H4 (cell line): ENCODE results near the gene CCL3. TPM values are rescaled to one million over a fixed set of nuclear protein-coding genes. Genes with fewer than 3 reads are reported as not detected.
"Not testable (repeated sequence)": the region's sequence is repeated elsewhere in the genome, so short reads cannot be mapped to it uniquely, and the experiment has no call there.

Source experiments
- DNase-seq: peaks from one replicate; pipeline ENCODE4 v3.0.0-alpha.2; 2015; ENCODE audit warnings: low spot score
- total RNA-seq: library from RNA; depleted of rRNA; stranded (reverse); fragments of >200 nt; shearing (Covaris generic); gene quantifications from 2 replicates; pipeline ENCODE4 v1.2.3, GENCODE V29; 2014; rRNA removed

Gene CCL3
- not detected in 2 replicates for total RNA-seq

DNA sequence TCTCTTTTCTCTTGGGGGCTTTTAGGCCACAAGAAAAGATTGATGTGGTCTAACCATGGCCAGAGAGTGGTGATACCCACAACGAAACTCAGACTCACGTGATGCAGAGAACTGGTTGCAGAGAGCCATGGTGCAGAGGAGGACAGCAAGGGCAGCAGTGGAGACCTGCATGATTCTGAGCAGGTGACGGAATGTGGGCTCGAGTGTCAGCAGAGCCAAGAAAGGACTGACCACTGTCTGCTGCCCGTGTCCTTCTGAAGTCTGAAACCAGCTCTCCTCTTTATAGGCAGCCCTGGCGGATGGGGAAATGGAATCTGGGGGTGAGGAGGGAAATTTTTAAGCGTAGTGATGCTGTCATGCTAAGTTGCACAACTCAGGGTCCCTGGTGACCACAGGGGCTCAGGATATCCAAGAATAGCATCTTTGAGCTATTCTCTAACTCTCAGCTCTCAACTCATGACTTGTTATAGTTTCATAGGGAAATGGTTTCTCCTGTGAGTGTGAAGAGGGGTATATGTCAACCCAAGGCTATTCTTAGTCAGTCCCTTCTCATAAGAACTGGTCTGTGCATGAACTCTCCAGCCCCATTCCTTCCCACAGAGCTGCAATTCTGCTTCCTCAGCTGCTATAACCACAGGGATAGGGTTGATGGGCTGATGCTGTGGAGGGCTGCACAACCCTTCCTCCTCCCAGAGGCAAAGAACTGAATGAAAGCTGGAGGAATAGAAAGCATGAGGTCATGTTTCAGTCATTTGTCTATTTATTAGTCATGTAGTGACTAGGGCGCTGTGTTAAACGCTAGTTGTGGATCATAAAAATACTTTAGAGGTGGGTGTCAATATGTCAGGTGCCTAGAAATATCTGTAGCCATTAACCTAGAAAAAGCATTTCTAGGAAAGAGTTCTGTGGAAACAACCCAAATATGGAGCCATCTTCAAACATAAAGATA, at the start of gene CCL3:
TSS of gene CCL3 (minus strand) at position 256 of the 949 bp plus-strand sequence. CDS start at position 171, 85 bp downstream.
- no peak for DNase-seq

DNA sequence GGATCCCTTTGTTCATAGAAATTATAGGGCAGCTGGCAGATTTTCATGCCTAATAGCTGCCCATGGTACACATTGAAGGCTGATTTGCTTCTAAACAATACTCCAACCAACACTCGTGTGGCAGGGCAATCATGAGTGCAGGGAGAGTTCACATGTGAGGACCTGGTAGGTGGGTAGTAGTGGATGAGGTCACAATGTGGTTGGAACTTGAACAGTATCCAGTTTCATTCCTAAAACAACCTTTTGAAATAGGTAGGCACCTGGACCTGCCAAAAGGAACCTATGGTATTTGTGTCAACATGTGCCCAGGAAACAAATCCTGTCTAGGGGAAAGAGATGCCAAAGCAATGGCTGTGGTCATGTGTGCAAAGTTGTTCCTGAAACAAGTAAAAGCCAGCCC, 46.5 kb upstream of the CCL3 start:
- no peak for DNase-seq

DNA sequence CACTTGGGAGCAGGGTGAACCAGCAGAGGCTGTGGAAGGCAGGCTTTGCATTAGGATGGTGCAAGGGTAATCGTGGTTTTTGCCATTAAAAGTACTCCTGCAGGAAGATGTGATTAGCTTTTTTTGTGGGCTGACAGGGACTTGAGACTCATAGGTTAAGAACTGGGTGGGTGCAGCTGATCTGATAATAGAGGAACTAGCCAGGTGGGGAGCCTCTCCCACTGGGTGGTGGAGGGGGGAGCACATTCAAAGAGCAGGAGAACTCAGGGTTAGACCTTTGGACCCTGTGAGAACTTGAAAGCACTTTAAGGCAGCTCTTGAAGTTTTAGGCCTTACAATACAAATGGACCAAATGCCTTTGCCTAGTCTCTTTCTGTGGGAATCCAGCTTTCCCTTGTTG, 46.1 kb upstream of the CCL3 start:
- DNase-seq = no peak

DNA sequence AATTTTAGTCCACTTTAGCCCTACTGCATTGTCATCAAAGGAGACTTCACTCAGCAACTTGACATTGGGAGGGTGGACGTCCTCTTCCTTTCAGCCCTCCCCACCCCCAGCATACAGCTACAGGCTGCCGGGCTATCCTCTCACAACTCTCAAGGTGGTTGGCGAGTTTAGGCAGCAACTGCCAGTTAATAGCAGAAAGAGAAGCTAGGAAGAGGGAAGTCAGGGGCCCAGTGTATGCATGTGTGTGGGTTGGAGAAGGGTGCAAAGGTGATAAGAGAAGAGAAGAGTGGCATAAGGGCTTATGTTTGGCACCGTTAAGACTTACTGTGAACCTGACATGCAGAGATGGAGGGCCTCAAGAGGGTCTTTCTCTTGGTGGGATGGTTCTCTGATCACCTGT, 45.5 kb upstream of the CCL3 start:
- no peak for DNase-seq

DNA sequence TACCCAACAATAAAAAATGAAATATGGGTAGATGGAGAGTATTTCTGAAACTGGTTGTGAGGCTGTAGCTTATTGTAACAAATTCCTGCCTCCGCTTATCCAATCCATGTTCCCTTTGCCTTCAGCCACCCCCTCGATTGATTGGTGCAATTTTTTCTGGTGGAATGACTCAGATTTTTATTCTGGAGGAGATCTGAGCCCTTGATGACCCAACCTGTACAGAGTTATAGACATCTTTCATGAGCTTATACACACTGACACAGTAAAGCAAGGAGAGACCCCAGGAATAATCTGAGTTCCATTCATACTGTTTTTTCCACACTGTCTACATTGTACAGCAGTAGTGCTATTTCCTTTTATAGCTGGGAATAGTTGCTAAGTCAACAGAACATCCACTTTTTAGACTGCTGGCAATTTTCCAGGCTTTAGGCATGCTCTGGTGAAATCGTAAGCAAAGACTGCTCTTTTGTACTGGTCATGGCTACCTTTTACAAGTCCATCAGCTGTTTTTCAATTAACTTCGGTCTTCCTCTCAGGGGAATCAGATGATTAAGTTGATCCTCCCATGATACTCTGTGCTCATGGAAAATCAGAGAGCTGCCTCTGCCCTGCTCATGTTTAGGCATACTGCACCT, 43.8 kb upstream of the CCL3 start:
- no peak for DNase-seq

DNA sequence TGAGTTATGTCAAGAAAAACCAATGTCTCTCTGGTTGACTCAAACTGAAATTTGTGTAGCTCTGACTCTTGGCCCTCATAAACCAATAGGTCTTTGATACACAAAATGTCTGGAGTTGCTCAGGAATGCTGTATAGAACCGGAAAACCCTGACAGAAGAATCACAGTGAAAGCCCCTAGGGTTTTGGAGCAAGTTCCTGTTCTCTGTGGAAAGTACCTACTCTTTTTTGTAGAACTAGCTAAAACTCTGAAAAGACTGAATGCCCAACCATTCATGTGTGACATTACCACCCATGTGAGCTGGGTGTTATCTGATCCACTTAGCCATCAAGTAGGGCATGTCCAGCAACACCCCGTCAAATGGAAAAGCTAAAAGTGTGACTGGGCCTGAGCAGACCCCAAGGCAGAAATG, 42.5 kb upstream of the CCL3 start:
- DNase-seq = no peak

DNA sequence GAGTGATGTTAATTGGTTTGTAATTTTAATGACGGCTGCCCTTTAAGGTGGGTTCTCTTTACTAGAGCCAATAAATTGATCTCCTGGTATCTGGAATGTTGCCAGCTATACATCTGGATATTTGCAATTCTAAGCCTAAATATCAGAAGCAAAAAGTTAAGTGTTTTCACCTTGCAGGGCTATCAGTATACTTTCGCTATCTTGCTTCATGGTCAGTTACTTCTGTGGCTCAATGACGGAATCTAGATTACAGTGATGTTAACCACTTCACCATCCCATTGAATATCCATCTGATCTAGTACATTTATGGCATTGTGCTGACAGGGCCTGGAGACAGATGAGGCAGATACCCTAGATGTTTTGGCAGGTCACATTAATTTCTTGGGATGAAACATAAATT, 42.0 kb upstream of the CCL3 start:
- no peak for DNase-seq

DNA sequence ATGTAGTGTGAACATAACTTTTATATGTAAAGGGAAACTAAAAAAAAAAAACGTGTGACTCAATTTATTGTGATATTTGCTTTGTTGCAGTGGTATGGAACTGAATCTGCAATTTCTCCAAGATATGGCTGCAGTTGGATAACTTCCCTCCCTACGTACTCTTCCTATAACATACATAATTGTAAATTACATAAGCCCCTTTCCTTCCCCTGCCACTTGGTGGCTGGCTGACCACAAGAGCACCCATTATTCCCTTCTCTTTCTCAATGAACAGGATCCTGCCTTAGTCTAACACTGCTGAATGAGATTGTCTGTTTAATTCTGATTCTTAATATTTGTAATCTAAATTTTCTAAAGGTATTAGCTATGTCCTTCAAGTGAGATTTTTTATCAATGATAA, 41.5 kb upstream of the CCL3 start:
- no peak for DNase-seq

DNA sequence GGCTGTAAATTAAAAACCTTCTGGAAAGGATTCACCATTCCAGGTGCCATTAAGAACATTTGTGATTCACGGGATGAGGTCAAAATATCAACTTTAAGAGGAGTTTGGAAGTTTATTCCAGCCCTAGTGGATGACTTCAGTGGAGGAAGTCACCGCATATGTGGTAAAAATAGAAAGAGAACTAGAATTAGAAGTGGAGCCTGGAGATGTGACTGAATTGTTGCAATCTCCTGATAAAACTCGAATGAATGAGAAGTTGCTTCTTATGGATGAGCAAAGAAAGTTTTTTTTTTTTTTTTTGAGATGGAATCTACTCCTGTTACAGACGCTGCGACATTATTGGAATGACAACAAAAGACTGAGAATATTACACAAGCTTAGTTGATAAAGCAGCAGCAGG, 40.4 kb upstream of the CCL3 start:
- no peak for DNase-seq

DNA sequence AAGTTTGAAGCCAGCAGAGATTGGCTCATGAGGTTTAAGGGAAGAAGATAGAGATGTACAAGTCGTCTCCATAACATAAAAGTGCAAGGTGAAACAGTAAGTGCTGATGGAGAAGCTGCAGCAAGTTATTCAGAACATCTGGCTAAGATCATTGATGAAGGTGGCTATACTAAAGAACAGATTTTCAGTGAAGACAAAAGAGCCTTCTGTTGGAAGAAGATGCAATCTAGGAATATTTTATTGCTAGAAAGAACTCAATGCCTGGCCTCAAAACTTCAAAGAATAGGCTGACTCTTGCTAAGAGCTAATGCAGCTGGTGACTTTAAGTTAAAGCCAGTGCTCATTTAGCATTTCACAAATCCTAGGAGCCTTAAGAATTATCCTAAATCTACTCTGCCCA, 39.7 kb upstream of the CCL3 start:
- no peak for DNase-seq

DNA sequence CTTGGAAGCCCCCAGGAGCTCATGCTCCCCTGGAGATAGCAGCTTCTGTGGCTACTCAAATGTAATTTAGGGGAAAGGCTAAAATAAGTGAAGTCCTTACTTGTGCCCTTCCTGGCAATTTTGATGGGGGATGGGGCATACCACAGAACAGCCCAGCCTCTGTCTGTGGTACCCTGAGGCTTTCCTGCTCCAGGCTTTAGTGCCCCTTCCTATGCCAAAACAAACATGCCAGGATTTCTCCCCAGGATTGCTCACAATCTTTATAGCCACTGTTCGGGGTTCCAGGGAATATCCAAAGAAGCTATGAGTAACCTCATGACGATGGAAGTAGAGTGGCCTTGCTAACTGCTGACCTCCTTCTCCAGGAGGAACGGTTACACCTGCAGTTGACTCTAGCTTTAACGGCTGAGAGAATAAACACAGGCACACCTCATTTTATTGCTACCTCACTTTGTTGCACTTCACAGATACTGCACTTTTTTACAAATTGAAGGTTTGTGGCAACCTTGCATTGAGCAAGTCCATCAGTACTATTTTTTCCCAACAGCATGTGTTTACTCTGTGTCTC, 38.6 kb upstream of the CCL3 start:
- no peak for DNase-seq

DNA sequence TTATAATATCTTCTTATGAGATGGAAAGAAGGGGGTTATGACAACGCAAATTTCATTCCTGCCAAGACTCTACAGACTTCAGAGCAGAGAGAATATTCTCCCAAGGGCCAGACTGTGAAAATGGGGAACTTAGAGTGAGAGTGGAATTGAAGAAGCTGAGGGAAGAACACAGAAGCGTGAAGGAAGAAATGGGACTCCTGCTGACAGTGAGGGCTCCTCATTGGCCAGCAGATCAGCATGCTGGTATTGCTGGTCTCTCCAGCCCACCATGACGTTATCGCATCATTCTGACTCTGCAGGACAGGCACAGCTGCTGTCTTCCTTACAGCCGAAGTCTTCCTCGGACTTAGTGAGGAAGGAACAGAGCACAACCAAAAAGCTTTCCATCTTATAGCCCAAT, 38.0 kb upstream of the CCL3 start:
- DNase-seq = no peak

DNA sequence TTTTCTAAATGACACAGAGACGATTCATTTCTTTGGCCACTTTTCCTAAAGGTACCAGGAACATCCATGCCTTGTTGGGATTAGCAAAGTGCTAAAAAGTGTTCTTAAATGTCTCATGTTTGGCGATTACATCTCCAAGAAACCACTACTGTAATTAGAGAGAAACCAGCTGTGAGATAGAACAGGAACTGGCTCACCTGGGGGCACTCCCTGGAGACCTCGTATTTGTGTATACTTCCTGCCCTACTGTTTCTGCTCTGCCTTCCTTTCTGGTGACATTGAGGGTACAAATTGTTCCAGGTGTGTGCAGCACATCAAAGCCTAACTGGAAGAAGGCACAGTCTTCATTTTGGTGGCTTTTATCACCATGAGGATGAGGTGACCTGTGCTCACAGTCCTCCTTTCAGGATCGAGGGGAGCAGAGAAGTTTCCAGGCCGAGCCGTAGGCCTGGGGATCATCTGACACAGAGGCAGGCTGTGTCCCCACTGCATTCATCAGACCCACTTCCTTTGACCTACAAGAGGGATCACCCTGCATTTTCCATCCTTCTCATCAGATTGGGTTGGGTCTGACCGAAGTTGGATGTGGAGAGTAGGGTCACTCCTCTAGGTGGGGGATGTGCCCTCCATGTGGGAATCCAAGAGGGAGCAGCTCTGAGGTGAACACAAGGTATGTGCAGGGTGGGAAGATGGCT, 37.4 kb upstream of the CCL3 start:
- DNase-seq = no peak

DNA sequence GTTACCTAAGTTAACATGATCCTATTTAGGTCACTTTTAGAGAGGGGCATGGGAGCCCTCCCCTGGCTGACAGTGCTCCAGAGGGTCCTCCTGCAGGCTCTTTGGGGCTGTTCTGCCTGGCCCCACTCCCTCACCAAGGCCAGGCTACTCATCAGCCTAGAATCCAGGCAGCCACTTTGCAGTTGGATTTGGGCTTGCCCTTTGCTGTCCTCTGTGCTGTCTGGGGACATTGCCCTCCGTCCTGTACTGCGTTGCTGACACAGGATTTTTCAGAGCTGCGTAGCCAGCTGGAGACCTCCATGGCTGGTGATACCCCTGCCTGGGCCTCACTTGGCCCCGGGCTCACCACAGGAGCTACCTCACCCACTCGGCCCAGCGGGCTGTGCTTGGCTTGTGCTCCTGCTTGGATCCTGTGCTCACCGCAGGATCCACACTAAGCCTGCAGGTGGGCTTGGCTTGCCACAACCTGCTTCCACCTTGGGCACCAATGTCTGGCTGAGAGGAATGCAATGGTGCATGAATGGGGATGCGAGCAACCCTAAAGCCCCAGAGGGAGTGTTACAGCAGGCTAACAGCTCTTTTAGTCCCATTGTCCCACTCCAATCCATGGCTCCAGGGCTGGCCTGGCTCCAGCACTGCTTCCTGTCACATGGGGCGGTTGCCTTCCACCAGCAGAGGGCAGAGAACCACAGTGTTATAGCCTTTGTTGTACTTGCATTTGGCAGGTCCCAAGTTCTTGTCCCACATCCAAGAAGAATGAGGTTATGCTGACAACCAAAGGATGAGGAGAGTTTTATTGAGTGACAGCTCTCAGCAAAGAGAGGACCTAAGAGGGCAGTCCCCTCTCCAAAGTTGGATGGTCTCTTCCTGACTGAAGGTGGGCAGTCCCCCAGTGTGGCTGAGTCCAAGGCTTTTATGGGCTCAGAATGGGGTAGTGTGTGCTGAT, 35.2 kb upstream of the CCL3 start:
- DNase-seq = no peak

DNA sequence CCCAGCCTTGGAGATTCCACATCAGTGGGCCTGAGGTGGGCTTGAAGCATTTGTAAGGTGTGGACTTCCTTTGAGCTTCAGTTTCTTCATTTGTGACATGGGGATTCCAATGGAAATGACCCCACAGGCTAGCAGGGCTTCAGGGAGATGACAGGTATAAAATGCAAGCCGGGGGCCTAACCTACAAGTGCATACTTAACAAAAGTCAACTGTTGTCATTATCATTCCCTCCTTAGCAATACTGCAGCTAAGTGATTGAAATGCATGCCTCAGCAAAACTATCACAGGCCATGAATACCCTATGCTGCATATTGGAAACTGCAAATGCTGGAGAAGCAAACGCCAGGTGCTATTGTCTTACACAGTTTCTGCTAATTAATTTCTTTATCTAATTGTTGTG, 33.5 kb upstream of the CCL3 start:
- DNase-seq = no peak

DNA sequence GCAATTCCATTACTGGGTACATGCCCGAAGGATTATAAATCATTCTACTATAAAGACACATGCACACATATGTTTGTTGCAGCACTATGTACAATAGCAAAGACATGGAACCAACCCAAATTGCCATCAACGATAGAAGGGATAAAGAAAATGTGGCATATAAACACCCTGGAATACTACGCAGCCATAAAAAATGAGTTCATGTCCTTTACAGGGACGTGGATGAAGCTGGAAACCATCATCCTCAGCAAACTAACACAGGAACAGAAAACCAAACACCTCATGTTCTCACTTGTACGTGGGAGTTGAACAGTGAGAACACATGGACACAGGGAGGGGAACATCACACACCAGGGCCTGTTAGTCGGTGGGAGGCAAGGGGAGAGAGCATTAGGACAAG, 31.2 kb upstream of the CCL3 start:
- not testable (repeated sequence) for DNase-seq

DNA sequence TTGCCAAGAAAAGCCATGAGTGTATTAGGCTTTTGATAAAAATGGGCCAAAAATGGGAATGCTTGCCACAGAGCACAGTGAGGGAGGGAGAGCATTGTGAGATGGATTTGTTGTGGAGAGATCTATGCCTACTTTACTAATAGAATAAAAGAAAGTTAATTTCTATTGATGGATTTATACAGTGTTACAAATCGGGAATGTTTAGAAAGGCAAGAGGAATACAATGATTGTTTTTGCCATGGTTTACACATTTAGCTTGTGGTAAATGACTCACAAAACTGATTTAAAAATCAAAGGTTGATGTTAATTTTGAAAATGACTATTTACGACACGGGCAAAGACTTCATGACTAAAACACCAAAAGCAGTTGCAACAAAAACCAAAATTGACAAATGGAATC, 30.3 kb upstream of the CCL3 start:
- DNase-seq = no peak

DNA sequence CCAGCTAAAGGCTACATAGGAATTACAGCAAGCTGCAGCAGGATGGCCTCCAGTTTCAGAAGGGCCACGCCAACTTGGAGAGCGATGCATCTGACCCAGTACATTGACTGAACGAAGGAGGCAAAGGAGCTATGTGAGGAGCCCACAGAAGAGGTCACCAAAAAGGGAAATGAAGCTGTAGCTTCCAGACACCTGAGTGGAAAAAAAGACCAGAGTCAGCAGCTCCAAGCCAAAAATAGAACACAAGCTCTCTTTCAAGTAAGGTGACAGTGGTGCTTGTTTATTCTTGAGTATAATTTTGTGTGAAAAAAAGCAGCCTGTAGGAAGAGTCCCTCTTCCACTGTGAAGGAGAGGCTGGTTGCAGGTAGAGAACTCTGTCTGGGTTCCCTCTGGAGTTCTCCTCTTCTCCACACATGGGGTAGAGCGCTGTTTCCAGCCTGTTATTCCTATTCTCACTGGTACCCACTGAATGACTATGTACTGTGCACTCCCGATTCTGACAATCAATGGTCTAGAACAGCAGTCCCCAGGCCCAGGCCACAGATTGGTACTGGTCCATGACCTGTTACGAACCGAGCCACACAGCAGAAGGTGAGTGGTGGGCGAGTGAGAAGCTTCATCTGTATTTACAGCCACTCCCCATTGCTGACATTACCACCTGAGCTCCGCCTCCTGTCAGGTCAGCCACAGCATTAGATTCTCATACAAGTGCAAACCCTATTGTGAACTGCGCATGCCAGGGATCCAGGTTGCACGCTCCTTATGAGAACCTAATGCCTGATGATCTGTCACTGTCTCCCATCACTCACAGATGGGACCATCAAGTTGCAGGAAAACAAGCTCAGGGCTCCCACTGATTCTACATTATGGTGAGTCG, 28.8 kb upstream of the CCL3 start:
- no peak for DNase-seq

DNA sequence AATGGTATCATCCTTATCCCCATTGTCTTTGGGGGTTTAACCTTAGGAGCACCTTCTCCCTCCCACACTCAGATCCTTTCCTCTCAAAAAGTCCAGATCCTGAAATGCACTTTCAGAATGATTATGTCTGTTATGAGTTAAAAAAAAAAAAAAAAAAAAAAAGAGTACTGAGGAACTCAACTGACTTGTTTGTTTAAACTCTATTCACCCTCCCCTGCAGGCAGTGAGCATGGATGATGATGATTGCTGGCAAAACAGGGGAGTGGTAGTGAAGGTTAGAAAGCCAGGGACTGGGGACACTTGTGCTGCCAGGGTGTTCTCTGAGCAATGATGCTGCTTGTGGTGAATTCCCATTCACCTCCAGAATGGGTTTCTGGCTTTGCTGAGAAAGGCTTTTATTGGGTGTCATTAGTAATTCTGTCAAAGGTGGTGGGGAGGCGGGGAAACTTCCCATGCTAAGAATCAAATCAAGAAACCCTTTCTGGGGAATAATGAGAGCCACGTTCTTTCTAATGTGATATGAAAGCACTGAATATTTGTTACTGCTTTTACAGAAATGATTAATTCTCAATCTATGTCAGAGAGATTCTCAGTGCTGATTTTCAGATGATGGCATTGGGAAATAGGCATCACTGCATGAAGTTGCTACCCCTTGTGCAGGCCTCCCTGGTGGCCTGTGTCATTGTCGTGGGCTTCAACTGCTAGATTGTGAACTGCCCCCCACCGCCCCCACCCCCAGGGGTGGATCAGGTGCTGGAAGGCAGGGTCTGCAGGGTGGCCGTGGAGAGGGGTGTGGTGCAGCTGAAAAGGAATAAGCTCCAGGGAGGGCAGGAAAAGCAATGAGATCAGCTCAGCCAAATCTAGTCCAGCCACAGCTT, 27.8 kb upstream of the CCL3 start:
- DNase-seq = no peak
